GM18507 (cell line): ENCODE measurements around the gene ALK.

Experiments used
- DNase-seq: peaks from one replicate; pipeline ENCODE4 v3.0.0; 2011; ENCODE audit warnings: low read depth; ENCODE audit not compliant: insufficient read length; ENCODE audit errors: extremely low spot score
- FAIRE-seq: peaks from 2 replicates; lab custom pipeline; 2011; peaks lifted over from hg19 to GRCh38; lab: Jason Lieb, UNC

Gene ALK

DNA sequence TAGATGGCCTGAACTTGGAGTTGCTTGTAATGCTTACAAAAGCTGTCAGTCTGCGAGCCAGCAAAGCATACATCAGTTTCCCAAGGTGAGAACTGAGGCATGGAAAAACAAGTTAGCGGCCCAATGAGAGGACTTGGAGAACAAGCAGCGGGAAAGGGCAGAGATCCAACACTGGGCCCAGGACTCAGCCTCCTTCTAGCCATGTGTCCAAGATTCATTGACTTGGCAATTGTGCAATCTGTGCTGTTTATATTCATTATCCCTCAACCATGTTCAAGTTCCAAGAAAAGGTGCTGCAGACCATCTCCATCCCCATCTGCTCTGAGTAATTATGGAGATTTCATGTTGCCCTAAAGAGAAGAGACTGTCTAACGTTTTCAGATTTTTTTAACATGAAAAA is 187.4 kb downstream of the ALK start:
- no peak for DNase-seq
- peak; percentile 42 for FAIRE-seq

DNA sequence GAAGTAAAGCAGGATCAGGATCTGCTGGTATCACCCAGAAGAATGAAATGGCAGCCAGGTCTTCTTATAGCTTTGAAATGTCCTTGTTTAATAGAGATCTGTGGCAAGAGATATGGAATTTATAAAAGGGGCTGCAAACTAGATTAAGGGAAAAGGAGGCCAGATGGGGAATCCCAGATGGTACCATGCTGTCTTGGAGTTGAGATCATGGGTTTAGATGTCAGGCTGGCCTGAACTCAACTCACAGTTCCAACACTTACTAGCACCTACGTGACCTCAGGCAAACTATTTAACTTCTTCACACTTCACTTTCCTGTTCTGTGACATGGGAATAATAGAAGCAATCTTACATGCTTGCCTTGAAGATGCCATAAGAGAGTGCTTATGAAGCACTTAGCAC is 188.2 kb downstream of the ALK start:
- FAIRE-seq = no peak
- DNase-seq = no peak

DNA sequence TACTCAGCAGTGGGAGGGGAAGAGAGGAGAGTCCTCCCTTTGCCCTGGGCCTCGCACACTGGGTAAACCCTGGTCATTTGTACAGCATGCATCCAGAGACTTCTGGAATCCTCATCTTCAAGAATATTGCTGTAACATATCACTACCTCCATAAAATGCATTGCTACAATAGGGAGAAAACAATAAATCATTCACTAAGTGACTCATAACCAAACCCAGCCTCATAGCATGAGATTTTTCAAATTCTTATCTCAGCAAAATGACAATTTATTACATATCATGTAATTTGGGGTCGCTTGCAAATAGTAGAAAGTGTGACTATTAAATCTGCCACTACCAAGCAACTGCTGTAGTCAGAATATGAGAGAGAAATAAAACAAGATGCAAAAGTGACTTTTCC is 189.4 kb downstream of the ALK start:
- FAIRE-seq = no peak
- DNase-seq = no peak

DNA sequence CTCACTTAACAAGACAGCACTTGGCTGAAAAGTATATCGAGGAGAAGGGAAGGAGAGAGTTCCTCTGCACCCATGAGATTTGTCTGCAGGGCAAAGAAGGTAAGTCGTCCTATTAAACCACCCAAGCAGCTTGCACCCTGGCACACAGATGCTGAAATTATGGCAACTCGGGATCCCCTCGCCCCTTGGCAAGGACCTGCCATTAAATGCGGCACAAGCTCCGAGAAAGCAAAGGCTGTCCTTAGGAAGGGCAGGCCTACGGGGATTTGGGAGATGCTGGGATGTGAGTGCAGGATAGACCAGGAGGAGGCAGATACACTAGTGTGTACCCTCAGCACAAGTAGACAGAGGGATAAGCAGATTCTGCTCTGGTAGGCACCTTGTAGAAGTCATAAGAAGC is 191.5 kb downstream of the ALK start:
- no peak for DNase-seq
- FAIRE-seq = no peak

DNA sequence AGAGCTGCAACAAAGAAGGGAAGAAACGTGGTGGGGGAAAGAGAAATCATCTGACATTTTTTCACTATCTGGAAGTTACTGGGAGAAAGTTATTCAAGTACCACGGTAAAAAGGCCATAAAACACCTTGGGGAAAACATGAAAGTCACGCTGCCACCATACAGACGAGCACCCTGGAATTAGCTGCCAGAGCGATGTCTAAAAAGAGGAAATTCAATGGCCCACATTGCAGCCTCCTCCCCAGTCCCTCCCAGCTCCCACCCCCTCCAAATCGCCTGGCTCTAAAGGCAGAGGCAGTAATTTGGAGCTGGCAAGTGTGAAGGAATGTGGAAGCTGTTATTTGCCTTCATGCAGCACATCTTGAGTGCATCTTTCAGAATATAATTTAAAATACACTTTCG is 192.0 kb downstream of the ALK start:
- DNase-seq (no peak), FAIRE-seq (no peak)

DNA sequence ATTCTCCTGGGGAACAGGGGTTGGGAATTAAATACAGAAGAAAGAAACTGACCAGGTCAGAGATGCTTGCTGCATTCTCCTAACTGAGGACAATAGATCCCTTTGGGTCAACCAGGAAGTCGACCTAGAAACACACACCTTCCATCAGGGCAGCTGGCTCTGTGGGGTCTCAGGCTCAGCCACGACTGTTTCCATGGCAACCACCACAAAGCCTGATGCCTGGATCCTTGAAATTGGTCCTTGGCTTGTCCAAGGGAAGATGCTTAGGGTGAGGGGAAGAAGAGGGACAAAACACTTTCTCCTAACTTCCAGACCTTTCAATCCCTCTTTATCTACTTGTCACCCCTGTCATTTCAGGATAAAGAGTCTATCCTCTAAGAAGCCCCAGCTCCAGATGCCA is 194.4 kb downstream of the ALK start:
- no peak for DNase-seq
- no peak for FAIRE-seq

DNA sequence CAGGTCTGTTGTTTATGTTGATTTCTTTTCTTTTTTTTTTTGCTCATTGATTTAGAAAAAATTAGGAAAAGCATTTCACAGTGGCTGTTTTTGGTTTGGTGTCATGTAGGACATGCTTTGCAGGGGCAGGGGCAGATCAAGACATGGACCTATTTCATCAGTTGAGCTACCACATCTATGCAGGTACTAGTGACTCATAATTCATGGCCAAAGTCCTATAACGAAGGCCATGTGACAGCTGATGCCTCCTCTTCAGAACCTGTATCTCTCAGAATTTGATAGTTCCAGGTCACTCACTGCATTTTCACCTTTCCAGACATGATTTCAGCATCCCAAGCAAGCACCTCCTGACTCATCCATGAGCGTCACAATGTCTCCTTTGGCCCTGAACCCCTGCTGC is 195.8 kb downstream of the ALK start:
- DNase-seq = no peak
- no peak for FAIRE-seq

DNA sequence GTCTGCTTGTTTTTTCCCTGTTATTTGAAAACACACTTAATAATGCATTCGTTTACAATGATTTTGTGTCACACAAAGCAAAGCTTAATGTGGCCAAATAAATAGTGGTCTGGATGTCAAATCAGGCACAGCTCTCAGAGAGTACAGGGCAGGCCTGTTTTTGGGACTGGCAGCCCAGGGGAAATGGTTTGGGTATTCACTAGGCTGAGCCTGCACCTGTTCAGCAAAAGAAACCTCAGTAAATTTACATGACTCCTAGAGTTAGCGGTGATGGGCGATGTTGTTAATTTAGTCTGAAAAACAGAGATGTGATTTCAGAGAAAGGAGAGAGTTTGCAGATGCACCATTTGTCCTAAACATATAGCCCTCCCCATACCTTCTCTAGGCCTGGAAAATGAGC is 197.1 kb downstream of the ALK start:
- no peak for FAIRE-seq
- no peak for DNase-seq

DNA sequence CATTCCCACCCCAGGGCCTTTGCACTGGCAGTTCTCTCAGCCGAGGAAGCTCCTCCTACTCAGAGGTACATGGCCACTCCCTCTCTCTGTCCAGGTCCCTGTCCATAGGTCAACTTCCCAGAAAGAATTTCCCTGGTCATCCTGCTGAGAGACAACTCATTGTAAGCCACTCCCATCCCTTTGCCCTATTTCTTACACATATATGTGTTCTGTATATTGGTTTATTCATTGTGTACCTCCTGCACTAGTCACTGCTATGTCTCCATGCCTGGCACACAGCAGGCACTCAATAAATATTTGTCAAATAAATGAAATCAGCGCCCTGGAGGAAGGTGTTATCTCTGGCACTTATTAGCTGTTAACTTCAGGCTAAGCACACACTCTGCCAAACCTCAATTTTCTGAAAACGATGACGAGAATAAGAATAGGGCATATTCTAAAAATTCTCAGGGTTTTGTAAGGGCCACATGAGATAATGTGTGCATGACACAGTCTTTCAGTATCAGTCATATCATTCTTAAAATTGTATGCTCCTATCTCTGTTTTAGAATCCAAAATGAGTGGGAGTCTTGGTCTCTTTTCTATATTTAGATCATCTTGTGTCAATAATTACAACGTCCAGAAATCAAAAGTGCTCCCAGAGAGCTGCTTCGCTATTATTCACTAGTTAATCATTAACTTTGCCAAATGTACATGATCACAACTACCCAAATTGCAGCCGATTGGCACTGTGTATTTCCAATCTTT is 198.0 kb downstream of the ALK start:
- peak; percentile 91 for FAIRE-seq
- DNase-seq = peak; percentile 45

DNA sequence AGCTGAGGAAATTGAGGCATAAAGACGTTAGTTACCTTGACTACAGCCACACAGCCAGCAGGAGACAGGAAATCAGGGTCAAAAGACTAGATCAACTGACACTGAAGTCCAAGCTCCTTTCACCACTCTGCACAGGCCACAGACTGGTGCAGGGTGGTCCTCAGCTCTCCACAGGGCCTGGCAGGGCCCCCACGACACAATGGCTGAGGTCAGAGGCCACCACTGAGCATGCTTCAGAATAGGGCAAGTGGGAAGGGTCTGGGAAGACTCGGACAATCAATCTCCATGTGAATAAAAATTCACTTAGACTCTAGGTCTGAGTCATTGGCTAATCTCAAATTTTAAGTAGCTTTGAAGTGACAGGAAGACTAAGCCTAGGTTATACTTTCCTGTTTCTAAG is 201.7 kb downstream of the ALK start:
- DNase-seq = no peak
- FAIRE-seq = no peak

DNA sequence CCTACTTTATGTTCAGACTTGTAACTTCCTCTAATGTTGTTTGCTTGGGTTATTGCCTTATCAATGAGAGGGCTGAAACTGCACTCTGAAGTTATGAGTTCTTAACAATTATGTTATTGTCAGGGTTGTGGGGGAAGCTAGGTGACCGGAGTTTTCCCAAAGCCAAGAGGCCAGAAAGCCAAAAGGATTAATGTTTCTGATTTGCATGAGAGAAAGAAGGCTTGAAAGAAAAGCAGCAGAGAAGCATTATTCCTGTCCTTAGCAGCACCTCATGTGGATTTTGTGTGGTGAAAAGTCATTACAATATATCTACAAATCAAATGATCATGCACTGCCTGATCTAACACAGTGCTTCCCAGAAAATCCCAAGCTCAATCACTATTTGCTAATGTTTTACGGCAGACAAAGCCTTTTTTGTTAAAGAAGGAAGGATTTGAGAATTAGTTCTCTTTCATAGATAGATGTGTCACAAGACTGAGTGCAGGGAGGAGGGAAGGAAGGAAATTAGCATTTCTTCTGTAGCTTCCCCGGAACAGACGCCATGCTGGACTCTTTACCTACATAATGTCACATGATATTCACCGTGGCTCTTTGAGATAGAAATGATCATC is 203.2 kb downstream of the ALK start:
- DNase-seq (no peak), FAIRE-seq (no peak)

DNA sequence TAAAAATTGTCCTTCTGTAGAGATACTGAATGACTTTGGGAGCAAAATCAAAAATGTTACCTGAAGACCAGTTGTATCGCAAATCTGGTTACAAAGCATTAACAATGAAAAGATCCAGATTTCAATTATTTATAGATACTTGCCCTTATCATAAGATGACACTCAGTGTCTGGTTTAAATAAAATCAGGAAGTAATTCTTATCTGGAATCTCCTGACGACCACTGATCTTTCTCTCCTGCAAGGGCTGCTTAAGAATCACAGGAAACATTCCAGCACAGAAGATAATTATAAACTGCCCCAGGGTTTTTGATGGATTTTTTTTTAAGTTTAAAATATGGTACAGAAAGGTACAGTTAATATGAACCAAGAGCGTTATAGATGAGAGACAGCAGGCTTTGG is 205.7 kb downstream of the ALK start:
- FAIRE-seq (no peak), DNase-seq (no peak)

DNA sequence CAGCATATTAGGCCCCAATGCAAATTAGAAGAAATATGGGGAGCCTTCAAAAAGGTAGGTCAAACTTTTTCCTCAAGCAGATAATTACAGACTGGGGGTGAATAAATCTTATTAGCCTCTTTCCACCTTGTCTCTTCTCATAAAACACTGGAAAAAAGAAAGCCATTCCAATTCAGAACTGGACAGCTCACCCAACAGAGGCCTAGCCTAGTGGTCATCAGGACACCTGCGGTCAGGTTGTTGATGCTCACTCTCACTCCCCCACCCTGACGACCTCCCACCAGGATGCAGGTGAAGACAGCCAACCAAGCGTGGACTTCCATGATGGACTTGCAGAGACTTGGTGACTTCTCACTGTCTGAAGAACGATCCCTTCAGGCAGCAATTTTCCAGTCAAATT is 207.1 kb downstream of the ALK start:
- FAIRE-seq (no peak), DNase-seq (no peak)

DNA sequence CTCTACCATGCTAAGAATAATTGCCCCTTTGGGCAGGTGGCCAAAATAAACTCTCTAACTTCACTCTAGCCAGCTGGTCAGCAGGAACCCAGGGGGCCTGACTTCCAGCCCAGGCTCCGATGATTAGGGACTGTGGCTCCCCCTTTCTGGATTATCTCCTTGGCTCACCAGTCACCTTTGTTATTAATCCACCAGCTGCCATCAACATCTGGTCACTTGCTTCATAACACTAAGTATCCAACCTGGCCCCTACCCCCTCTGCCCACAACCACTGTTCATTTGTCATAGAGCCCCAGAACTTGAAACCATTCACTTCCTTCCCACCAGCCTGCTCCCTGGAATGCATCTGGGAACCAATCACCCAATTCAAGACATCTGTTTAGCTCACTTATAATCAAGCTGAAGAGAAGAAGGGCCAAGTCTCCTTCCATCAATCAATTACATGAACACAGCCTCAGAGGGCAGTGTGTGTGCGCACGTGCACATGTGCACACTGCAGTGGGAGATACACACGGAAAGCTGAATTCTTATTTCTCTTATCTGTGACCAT is 215.1 kb downstream of the ALK start:
- DNase-seq (no peak), FAIRE-seq (no peak)

DNA sequence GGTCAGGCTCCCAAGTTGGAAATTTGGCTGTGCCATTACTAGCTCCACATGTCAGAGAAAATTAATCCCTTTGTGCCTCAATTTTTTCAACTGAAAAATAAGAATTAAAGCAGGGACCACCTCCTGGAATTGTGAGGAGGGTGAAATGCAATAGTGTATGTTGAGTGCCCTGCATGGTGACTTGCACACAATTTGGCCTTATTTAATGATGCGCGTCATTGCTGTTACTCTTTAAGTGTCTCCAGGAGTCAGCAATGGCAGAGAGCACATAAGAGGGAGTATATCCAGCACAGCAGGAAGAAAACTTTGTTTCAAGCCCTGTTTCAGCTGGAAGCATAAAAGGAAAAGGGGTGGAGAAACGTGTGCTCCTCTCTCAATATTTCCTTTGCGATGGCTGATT is 215.8 kb downstream of the ALK start:
- FAIRE-seq (no peak), DNase-seq (no peak)

DNA sequence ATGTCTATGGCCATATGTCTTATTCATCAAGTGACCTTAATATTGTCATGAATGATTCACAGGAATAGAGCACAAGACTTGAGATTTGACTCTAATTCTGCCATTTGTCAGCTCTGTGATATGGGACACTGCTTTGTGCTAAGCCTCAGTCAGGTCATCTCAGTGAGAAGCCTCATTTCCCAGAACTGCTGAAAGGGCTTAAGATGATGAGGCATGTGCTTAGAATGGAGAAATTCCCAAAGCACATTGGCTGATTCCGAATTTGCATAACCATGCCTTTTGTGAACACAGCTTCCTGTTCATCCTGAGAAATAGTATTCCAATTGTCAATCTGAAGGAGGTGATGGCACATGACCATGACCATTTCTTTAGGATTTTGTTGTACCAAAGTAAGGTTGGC is 218.1 kb downstream of the ALK start:
- FAIRE-seq (no peak), DNase-seq (no peak)

DNA sequence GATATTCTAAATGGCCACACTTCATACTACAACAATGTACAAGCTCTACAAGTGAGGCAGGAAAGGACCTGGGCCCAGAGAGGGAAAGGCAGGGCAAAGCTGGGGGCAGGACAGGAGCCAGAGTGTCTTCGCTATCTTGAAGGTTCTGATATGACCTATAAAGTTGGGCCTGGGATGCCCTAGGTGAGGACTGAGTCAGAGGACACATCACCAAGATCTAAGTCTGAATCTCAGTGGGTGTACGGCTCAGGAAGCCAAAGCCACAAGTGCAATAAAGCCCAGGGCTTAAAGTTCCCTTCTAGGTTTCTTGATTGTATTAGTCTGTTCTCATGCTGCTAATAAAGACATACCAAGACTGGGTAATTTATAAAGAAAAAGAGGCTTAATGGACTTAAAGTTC is 219.1 kb downstream of the ALK start:
- FAIRE-seq (peak; percentile 24), DNase-seq (no peak)

DNA sequence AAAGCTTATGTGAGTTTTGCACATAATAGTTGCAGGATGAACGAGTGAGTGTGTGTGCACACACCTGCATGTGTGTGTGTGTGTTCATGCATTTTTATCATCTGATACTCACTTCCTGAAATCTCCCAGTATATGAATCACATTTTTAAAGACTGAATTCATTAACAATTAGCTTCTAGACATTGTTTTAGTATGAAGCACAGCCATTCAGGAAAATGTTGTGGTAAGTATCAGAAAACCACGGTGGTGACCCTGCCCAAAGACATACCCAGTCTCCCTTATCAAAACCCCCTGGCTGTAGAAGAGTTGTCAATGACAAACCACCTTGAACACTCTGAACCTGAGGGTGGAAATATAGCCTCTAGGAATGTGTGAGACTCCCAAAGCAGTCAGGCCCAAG is 220.8 kb downstream of the ALK start:
- no peak for DNase-seq
- no peak for FAIRE-seq

DNA sequence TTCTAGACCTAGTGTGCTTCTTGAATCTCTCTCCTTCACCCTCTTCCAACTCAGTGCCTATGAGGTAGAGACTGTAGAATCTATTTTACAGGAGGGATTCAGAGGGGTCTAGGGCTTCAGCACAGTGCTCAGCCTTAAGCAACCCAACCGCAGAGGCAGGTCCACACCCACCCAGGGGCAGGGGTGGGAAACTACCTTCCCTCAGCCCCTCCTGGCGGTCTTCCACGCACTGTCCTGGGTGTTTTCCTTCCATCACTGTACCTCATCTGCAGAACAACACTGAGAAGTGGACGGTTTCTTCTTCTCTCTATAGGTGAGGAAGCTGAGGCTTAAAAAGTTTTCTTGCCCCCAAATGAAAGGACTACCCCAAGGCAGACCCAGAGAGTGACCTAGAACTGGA is 222.3 kb downstream of the ALK start:
- DNase-seq (no peak), FAIRE-seq (no peak)

DNA sequence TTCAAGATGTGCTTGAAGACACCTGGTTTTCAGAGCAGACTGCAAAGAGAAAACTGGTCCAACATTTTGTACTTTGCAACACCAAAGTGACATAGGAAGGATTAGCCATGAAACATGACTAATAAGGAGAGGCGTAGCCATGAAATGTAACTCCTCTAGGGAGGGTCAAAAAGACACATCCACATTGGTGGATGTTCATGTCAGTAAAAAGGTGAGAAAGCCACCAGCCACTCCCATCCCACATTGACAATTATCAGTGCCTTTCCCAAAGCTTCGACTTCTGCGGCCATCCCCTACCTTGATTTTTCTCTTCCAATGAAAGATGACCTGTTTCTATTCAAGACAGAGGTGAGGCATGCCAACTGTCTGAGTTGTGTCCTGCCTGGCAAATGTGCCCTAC is 223.2 kb downstream of the ALK start:
- FAIRE-seq (no peak), DNase-seq (no peak)

DNA sequence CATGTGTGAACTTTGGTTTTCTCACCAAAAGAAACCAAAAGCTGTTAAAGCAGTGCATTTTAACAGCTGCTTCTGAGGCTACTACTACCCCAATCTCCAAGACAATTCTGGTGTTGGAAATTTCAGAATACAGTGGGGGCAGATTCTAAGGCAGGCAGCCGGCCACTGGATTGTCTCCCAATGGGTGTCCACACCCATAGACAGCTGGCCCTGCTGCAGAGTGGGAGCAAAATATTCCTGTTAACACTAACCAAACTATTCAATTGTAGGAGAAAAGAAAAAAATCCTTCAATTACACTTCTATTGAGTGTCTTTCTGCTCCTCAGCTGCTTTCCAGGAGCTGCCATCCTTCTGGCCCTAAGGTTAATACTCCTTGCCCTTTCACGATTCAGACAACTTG is 223.7 kb downstream of the ALK start:
- FAIRE-seq = no peak
- no peak for DNase-seq
